PC-3 (cell line): ENCODE measurements around the gene CDKN2AIP. TPM values are rescaled to one million over a fixed set of nuclear protein-coding genes. Genes with fewer than 3 reads are reported as not detected.

Experiments used
- ATAC-seq: fragments of 200-7000 bp; cut with Tn5 transposase; 2 replicates; pipeline ENCODE4 v1.9.1; 2020; ENCODE audit warnings: mild to moderate bottlenecking, moderate library complexity
- BruUV-seq: library from RNA; stranded (reverse); fragments of 400-500 nt; replicated peaks from 2 replicates; lab custom pipeline; 2021; lab: Mats Ljungman, UMichigan
- CTCF ChIA-PET: fragments of 300-600 bp; sonication (Branson Sonifier 250); formaldehyde crosslinking; loops from one replicate; lab custom pipeline; 2022; ENCODE audit warnings: antibody characterized with exemption; lab: Charles Lee
- POLR2A ChIA-PET: fragments of 300-600 bp; sonication (Branson Sonifier 250); formaldehyde crosslinking; loops from one replicate; lab custom pipeline; 2022; ENCODE audit warnings: antibody characterized with exemption; ENCODE audit not compliant: unreplicated experiment; lab: Charles Lee
- DNase-seq: peaks from one replicate; pipeline ENCODE4 v3.0.0-alpha.2; 2015
- H2AFZ ChIP-seq: fragments of 300-600 bp; sonication (generic); 2 replicates; pipeline ENCODE4 v1.6.0; 2016; ENCODE audit warnings: antibody characterized with exemption, low read length
- H3F3A ChIP-seq: fragments of 300-600 bp; sonication (generic); one replicate; pipeline ENCODE4 v1.6.0; 2017; ENCODE audit warnings: antibody characterized with exemption, low read length, control low read depth, mild to moderate bottlenecking; ENCODE audit not compliant: unreplicated experiment
- H3K27ac ChIP-seq: fragments of 300-600 bp; sonication (generic); 2 replicates; pipeline ENCODE4 v1.5.1; 2016; ENCODE audit warnings: mild to moderate bottlenecking, low read length
- H3K27me3 ChIP-seq: fragments of 300-600 bp; sonication (generic); 2 replicates; pipeline ENCODE4 v1.6.1; 2016; ENCODE audit warnings: low read length, mixed read lengths
- H3K36me3 ChIP-seq: fragments of 300-600 bp; sonication (generic); 2 replicates; pipeline ENCODE4 v1.6.1; 2016; ENCODE audit warnings: low read depth, mixed run types, low read length, mixed read lengths
- H3K4me1 ChIP-seq: fragments of 300-600 bp; sonication (generic); 2 replicates; pipeline ENCODE4 v1.5.1; 2016; ENCODE audit warnings: low read length; ENCODE audit not compliant: insufficient read depth
- H3K4me2 ChIP-seq: fragments of 300-600 bp; sonication (generic); 2 replicates; pipeline ENCODE4 v1.6.0; 2016; ENCODE audit warnings: low read length
- H3K4me3 ChIP-seq: fragments of 300-600 bp; sonication (generic); 2 replicates; pipeline ENCODE4 v1.5.1; 2016; ENCODE audit warnings: mild to moderate bottlenecking, low read length, mixed read lengths
- H3K79me2 ChIP-seq: fragments of 300-600 bp; sonication (generic); 2 replicates; pipeline ENCODE4 v1.6.1; 2017; ENCODE audit warnings: low read length, mixed read lengths
- H3K9ac ChIP-seq: fragments of 300-600 bp; sonication (generic); 2 replicates; pipeline ENCODE4 v1.6.0; 2016; ENCODE audit warnings: mild to moderate bottlenecking, low read length
- H3K9me2 ChIP-seq: fragments of 300-600 bp; sonication (generic); replicated peaks from 2 replicates; pipeline ENCODE4 v1.6.1; 2016; ENCODE audit warnings: mixed run types, low read length, mixed read lengths
- H3K9me3 ChIP-seq: fragments of 300-600 bp; sonication (generic); 2 replicates; pipeline ENCODE4 v1.6.1; 2016; ENCODE audit warnings: low read length, mixed read lengths
- H4K20me1 ChIP-seq: fragments of 300-600 bp; sonication (generic); 2 replicates; pipeline ENCODE4 v1.6.1; 2016; ENCODE audit warnings: low read length, mixed read lengths
- CTCF ChIP-seq: fragments of 300-600 bp; sonication (generic); conservative IDR thresholded peaks from 2 replicates; pipeline ENCODE4 v1.5.1; 2017; ENCODE audit warnings: antibody characterized with exemption, low read depth, mild to moderate bottlenecking, low read length
- EZH2 ChIP-seq: fragments of 300-600 bp; sonication (generic); IDR thresholded peaks from one replicate; pipeline ENCODE4 v1.6.1; 2017; ENCODE audit warnings: antibody characterized with exemption, mild to moderate bottlenecking, low read length; ENCODE audit not compliant: unreplicated experiment
- EZH2phosphoT487 ChIP-seq: fragments of 300-600 bp; sonication (generic); IDR thresholded peaks from 2 replicates; pipeline ENCODE4 v1.6.1; 2018; ENCODE audit warnings: mild to moderate bottlenecking, antibody characterized with exemption, low read length, borderline replicate concordance
- intact Hi-C: fragments of 100-400 bp; cut with micrococcal nuclease; formaldehyde crosslinking; loops from 2 replicates; pipeline ENCODE4 v1.9.0; 2023
- total RNA-seq: library from RNA; depleted of rRNA; stranded (reverse); fragments of >200 nt; gene quantifications from 2 replicates; pipeline ENCODE4 v1.2.3, GENCODE V29; 2014

CDKN2AIP gene
- total RNA-seq, 1 experiment from 2014 or later, result 31.5 TPM

GRCh38 chr4:183399126-183399522 is 45.3 kb upstream of the CDKN2AIP start:
- peaks cover 11% of the 10 kb centered on the region for H3K4me1 ChIP-seq

GRCh38 chr4:183399616-183400015 is 44.8 kb upstream of the CDKN2AIP start:
- Histone ChIP-seq H3K27me3 (no peaks in the 10 kb centered on the region), H3K9ac (no peak overlapping the region), H4K20me1 (no peaks in the 10 kb centered on the region), H3K9me2 (no peaks in the 10 kb centered on the region), H3K27ac (no peak overlapping the region), H3K36me3 (no peaks in the 10 kb centered on the region), H3F3A (no peaks in the 10 kb centered on the region), H3K79me2 (no peaks in the 10 kb centered on the region), H3K4me3 (no peak overlapping the region), H3K9me3 (no peaks in the 10 kb centered on the region), H2AFZ (no peak overlapping the region), H3K4me1 (peaks cover 11% of the 10 kb centered on the region), H3K4me2 (no peak overlapping the region)
- POLR2A ChIA-PET, result no interaction called here
- no peak for ATAC-seq
- no peak for DNase-seq
- intact Hi-C loops, result loop anchor here (2.0 to 5.0 kb wide), 2 partner anchors 67 to 137 kb away; no protein-coding TSS in a partner anchor
- no TSS peak for BruUV-seq
- CTCF ChIA-PET, result interaction anchor here (0.8 kb wide), 1 partner anchor 144 kb away, joined by 3 read pairs; no protein-coding TSS in a partner anchor
- no peak for TF ChIP-seq EZH2
- TF ChIP-seq CTCF, result no peak
- TF ChIP-seq EZH2phosphoT487, result no peak

More at GRCh38 chr4:183399126-183399522, 45.3 kb upstream of the CDKN2AIP start:
- DNase-seq (no peak), ATAC-seq (peak; percentile 18; the same call in 1 of the 2 replicates)
- H3K27ac ChIP-seq, result no peak overlapping the region
- BruUV-seq, result no TSS peak
- H3K36me3 ChIP-seq, result no peaks in the 10 kb centered on the region
- no peak for TF ChIP-seq CTCF
- no peak for TF ChIP-seq EZH2
- no peak for TF ChIP-seq EZH2phosphoT487
- no peaks in the 10 kb centered on the region for H3K79me2 ChIP-seq
- intact Hi-C loops, result loop anchor here (2.0 to 5.0 kb wide), 2 partner anchors 67 to 136 kb away; no protein-coding TSS in a partner anchor
- no peaks in the 10 kb centered on the region for H4K20me1 ChIP-seq
- peak overlapping the region; percentile 86 for H2AFZ ChIP-seq
- CTCF ChIA-PET, result interaction anchor here (0.8 kb wide), 1 partner anchor 144 kb away, joined by 3 read pairs; no protein-coding TSS in a partner anchor
- no peaks in the 10 kb centered on the region for H3K27me3 ChIP-seq
- H3K9ac ChIP-seq, result peak overlapping the region; percentile 73
- no peaks in the 10 kb centered on the region for H3K9me3 ChIP-seq
- H3K4me2 ChIP-seq, result peak overlapping the region; percentile 88
- H3K4me3 ChIP-seq, result peak overlapping the region; percentile 64
- no peaks in the 10 kb centered on the region for H3F3A ChIP-seq
- POLR2A ChIA-PET, result no interaction called here
- H3K9me2 ChIP-seq, result no peaks in the 10 kb centered on the region

- ATAC-seq (no peak), DNase-seq (no peak)
- Histone ChIP-seq H3K36me3 (no peaks in the 10 kb centered on the region), H3K27ac (no peak overlapping the region), H3K79me2 (no peaks in the 10 kb centered on the region), H3K4me1 (peaks cover 11% of the 10 kb centered on the region), H3F3A (no peaks in the 10 kb centered on the region), H3K4me3 (no peak overlapping the region), H3K9ac (no peak overlapping the region), H3K27me3 (no peaks in the 10 kb centered on the region), H4K20me1 (no peaks in the 10 kb centered on the region), H3K9me3 (no peaks in the 10 kb centered on the region), H3K4me2 (no peak overlapping the region), H2AFZ (no peak overlapping the region), H3K9me2 (no peaks in the 10 kb centered on the region)
- no TSS peak for BruUV-seq
- ChIA-PET POLR2A (no interaction called here), CTCF (no interaction called here)
- TF ChIP-seq EZH2phosphoT487, result no peak
- no peak for TF ChIP-seq EZH2
- no peak for TF ChIP-seq CTCF
- intact Hi-C loops, result no loop called here
These were observed 44.4 kb upstream of the CDKN2AIP start for GRCh38 chr4:183400035-183400434.
